ENCODE results near the gene IFIT5. TPM values are rescaled to one million over a fixed set of nuclear protein-coding genes. Genes with fewer than 3 reads are reported as not detected.

IFIT5 gene
- total and polyA plus RNA-seq, 2 experiments from 2014 or later: 20.7 to 25.9 TPM

GRCh38 chr10:89458784-89459183 is 44.4 kb downstream of the IFIT5 start:
- Histone ChIP-seq H3K27me3 (replicated peaks; ENCODE audit: insufficient read depth) (no peaks in the 10 kb centered on the region), H3K4me1 (ENCODE audit: insufficient read depth) (peaks cover 21% of the 10 kb centered on the region), H3K27ac (peak overlapping the region; percentile 13; the same call in 1 of the 2 replicates), H2AFZ (0 out of 2 replicates have a peak overlapping the region, but pooled peaks have one; percentile 3), H3K79me2 (ENCODE audit: insufficient read depth) (no peaks in the 10 kb centered on the region), H3K36me3 (ENCODE audit: low read depth) (no peaks in the 10 kb centered on the region), H3F3A (ENCODE audit: insufficient read depth) (peaks cover 13% of the 10 kb centered on the region), H3K9ac (no peak overlapping the region), H3K9me3 (ENCODE audit: low read depth) (no peaks in the 10 kb centered on the region), H4K20me1 (ENCODE audit: insufficient read depth) (no peaks in the 10 kb centered on the region), H3K4me3 (peak overlapping the region; percentile 28), H3K4me2 (ENCODE audit: unreplicated experiment) (peak overlapping the region; percentile 84), H3K9me2 (ENCODE audit: insufficient read depth) (no peaks in the 10 kb centered on the region)
- 96 to 97% methylated on average over 1 of the region's 1 CpG for WGBS, 2 experiments (ENCODE audit: low coverage in 1 of 2, low lambda C conversion rate in 2 of 2, missing lambda C conversion rate in 2 of 2)
- in situ Hi-C loops (cut with MboI): no loop called here
- no peak for TF ChIP-seq EZH2phosphoT487 (IDR thresholded peaks at IDR 0.05; ENCODE audit: insufficient read depth, low read depth)
- no peak for TF ChIP-seq EZH2 (IDR thresholded peaks at IDR 0.05; ENCODE audit: insufficient read depth, poor library complexity, severe bottlenecking)
- peak; percentile 35 for DNase-seq

- TF ChIP-seq EZH2phosphoT487 (IDR thresholded peaks at IDR 0.05; ENCODE audit: insufficient read depth, low read depth) (no peak), EZH2 (IDR thresholded peaks at IDR 0.05; ENCODE audit: insufficient read depth, poor library complexity, severe bottlenecking) (no peak)
- no peaks in the 10 kb centered on the region for H3K9me3 ChIP-seq (ENCODE audit: low read depth)
- H3K27me3 ChIP-seq (replicated peaks; ENCODE audit: insufficient read depth): no peaks in the 10 kb centered on the region
- peaks cover under 1% of the 10 kb centered on the region; the same call in 1 of the 2 replicates for H3F3A ChIP-seq (ENCODE audit: insufficient read depth)
- peaks cover 3% of the 10 kb centered on the region for H3K4me1 ChIP-seq (ENCODE audit: insufficient read depth)
- in situ Hi-C loops (cut with MboI): no loop called here
- no peak overlapping the region for H3K9ac ChIP-seq
- no peaks in the 10 kb centered on the region for H3K79me2 ChIP-seq (ENCODE audit: insufficient read depth)
- no peaks in the 10 kb centered on the region for H4K20me1 ChIP-seq (ENCODE audit: insufficient read depth)
- H3K9me2 ChIP-seq (ENCODE audit: insufficient read depth): no peaks in the 10 kb centered on the region
- H3K4me3 ChIP-seq: no peak overlapping the region
- 80 to 83% methylated on average over 6 of the region's 6 CpGs for WGBS, 2 experiments (ENCODE audit: low coverage in 1 of 2, low lambda C conversion rate in 2 of 2, missing lambda C conversion rate in 2 of 2)
- DNase-seq: no peak
- no peak overlapping the region for H2AFZ ChIP-seq
- no peaks in the 10 kb centered on the region for H3K36me3 ChIP-seq (ENCODE audit: low read depth)
- no peak overlapping the region for H3K27ac ChIP-seq
- no peak overlapping the region for H3K4me2 ChIP-seq (ENCODE audit: unreplicated experiment)
These were observed 49.6 kb downstream of the IFIT5 start for GRCh38 chr10:89463846-89464537.

- WGBS, 2 experiments (ENCODE audit: low coverage in 1 of 2, low lambda C conversion rate in 2 of 2, missing lambda C conversion rate in 2 of 2): 10 to 21% methylated on average over 2 of the region's 2 CpGs
- no peak for DNase-seq
- Histone ChIP-seq H3K4me1 (ENCODE audit: insufficient read depth) (peaks cover 3% of the 10 kb centered on the region), H3K79me2 (ENCODE audit: insufficient read depth) (no peaks in the 10 kb centered on the region), H3K36me3 (ENCODE audit: low read depth) (no peaks in the 10 kb centered on the region), H3K27me3 (replicated peaks; ENCODE audit: insufficient read depth) (no peaks in the 10 kb centered on the region), H3K4me3 (no peak overlapping the region), H3K4me2 (ENCODE audit: unreplicated experiment) (no peak overlapping the region), H4K20me1 (ENCODE audit: insufficient read depth) (no peaks in the 10 kb centered on the region), H3K9me2 (ENCODE audit: insufficient read depth) (no peaks in the 10 kb centered on the region), H3K9me3 (ENCODE audit: low read depth) (no peaks in the 10 kb centered on the region), H3K9ac (no peak overlapping the region), H3F3A (ENCODE audit: insufficient read depth) (no peaks in the 10 kb centered on the region), H3K27ac (no peak overlapping the region), H2AFZ (no peak overlapping the region)
- in situ Hi-C loops (cut with MboI): no loop called here
- TF ChIP-seq EZH2 (IDR thresholded peaks at IDR 0.05; ENCODE audit: insufficient read depth, poor library complexity, severe bottlenecking): no peak
- TF ChIP-seq EZH2phosphoT487 (IDR thresholded peaks at IDR 0.05; ENCODE audit: insufficient read depth, low read depth): no peak
These were observed 50.8 kb downstream of the IFIT5 start for GRCh38 chr10:89465196-89465595.

GRCh38 chr10:89466599-89467035 is 52.2 kb downstream of the IFIT5 start:
- H3K9me2 ChIP-seq (ENCODE audit: insufficient read depth): no peaks in the 10 kb centered on the region
- no peaks in the 10 kb centered on the region for H3K9me3 ChIP-seq (ENCODE audit: low read depth)
- H3K4me3 ChIP-seq: no peak overlapping the region
- DNase-seq: peak; percentile 60
- H3K9ac ChIP-seq: no peak overlapping the region
- H2AFZ ChIP-seq: no peak overlapping the region
- no peaks in the 10 kb centered on the region for H3K36me3 ChIP-seq (ENCODE audit: low read depth)
- H3K27ac ChIP-seq: no peak overlapping the region
- H3K79me2 ChIP-seq (ENCODE audit: insufficient read depth): no peaks in the 10 kb centered on the region
- peaks cover 8% of the 10 kb centered on the region for H3K4me1 ChIP-seq (ENCODE audit: insufficient read depth)
- H3K4me2 ChIP-seq (ENCODE audit: unreplicated experiment): no peak overlapping the region
- TF ChIP-seq EZH2phosphoT487 (IDR thresholded peaks at IDR 0.05; ENCODE audit: insufficient read depth, low read depth): no peak
- in situ Hi-C loops (cut with MboI): no loop called here
- H3F3A ChIP-seq (ENCODE audit: insufficient read depth): no peaks in the 10 kb centered on the region
- 36 to 38% methylated on average over 3 of the region's 3 CpGs for WGBS, 2 experiments (ENCODE audit: low coverage in 1 of 2, low lambda C conversion rate in 2 of 2, missing lambda C conversion rate in 2 of 2)
- no peaks in the 10 kb centered on the region for H3K27me3 ChIP-seq (replicated peaks; ENCODE audit: insufficient read depth)
- H4K20me1 ChIP-seq (ENCODE audit: insufficient read depth): no peaks in the 10 kb centered on the region

All from GM23248 (cell line).